SK-N-SH treated with all-trans-retinoic acid at 6 μM for 48 hours (cell line): ENCODE measurements around the gene ACTN4.

Experiments
- ATAC-seq: fragments of 200-7000 bp; cut with Tn5 transposase; 3 replicates; pipeline ENCODE4 v1.9.1; 2020; ENCODE audit warnings: mild to moderate bottlenecking, moderate library complexity
- ARNTL ChIP-seq: fragments of 450-650 bp; formaldehyde crosslinking; IDR thresholded peaks from 2 replicates; pipeline ENCODE4 v1.5.0; 2020; ENCODE audit warnings: low read depth, mild to moderate bottlenecking, moderate library complexity, borderline replicate concordance
- BACH2 ChIP-seq: fragments of 250-450 bp; sonication (Bioruptor Pico); IDR thresholded peaks from 2 replicates; pipeline ENCODE4 v1.9.0; 2021; ENCODE audit warnings: mild to moderate bottlenecking, borderline replicate concordance
- CSDC2 ChIP-seq: fragments of 250-450 bp; sonication (Bioruptor Pico); IDR thresholded peaks from 2 replicates; pipeline ENCODE4 v1.5.0; 2020; ENCODE audit warnings: mild to moderate bottlenecking, moderate library complexity
- ESRRG ChIP-seq: fragments of 250-450 bp; sonication (Bioruptor Pico); IDR thresholded peaks from 2 replicates; pipeline ENCODE4 v1.6.1; 2021; ENCODE audit warnings: mild to moderate bottlenecking
- GLIS3 ChIP-seq: fragments of 250-450 bp; sonication (Bioruptor Pico); IDR thresholded peaks from 2 replicates; pipeline ENCODE4 v1.5.0; 2020; ENCODE audit warnings: mild to moderate bottlenecking, moderate library complexity
- ISL1 ChIP-seq: fragments of 250-450 bp; sonication (Bioruptor Pico); IDR thresholded peaks from 2 replicates; pipeline ENCODE4 v2.1.2; 2022; ENCODE audit warnings: mild to moderate bottlenecking, moderate library complexity
- OSR1 ChIP-seq: fragments of 250-450 bp; sonication (Bioruptor Pico); IDR thresholded peaks from 2 replicates; pipeline ENCODE4 v1.8.0; 2022; ENCODE audit warnings: moderate library complexity, mild to moderate bottlenecking, inconsistent platforms
- PPARA ChIP-seq: fragments of 250-450 bp; sonication (Bioruptor Pico); IDR thresholded peaks from 2 replicates; pipeline ENCODE4 v1.5.0; 2020; ENCODE audit warnings: mild to moderate bottlenecking, borderline replicate concordance
- RARB ChIP-seq: fragments of 250-450 bp; sonication (Bioruptor Pico); IDR thresholded peaks from 2 replicates; pipeline ENCODE4 v1.8.0; 2021; ENCODE audit warnings: mild to moderate bottlenecking, moderate library complexity
- SNAI2 ChIP-seq: fragments of 250-450 bp; sonication (Bioruptor Pico); IDR thresholded peaks from 2 replicates; pipeline ENCODE4 v1.5.0; 2020; ENCODE audit warnings: mild to moderate bottlenecking, moderate library complexity
- TCF4 ChIP-seq: fragments of 250-450 bp; sonication (Bioruptor Pico); IDR thresholded peaks from 2 replicates; pipeline ENCODE4 v1.8.0; 2021; ENCODE audit warnings: mild to moderate bottlenecking, moderate library complexity, borderline replicate concordance
- TOX ChIP-seq: fragments of 250-450 bp; sonication (Bioruptor Pico); IDR thresholded peaks from 2 replicates; pipeline ENCODE4 v1.8.0; 2021; ENCODE audit warnings: mild to moderate bottlenecking, moderate library complexity, borderline replicate concordance
- ZC3H10 ChIP-seq: fragments of 250-450 bp; sonication (Bioruptor Pico); IDR thresholded peaks from 2 replicates; pipeline ENCODE4 v1.5.1; 2021; ENCODE audit warnings: mild to moderate bottlenecking, moderate library complexity
- ZFP3 ChIP-seq: fragments of 250-450 bp; sonication (Bioruptor Pico); IDR thresholded peaks from 2 replicates; pipeline ENCODE4 v1.5.0; 2020; ENCODE audit warnings: mild to moderate bottlenecking, moderate library complexity
- ZNF565 ChIP-seq: fragments of 450-650 bp; formaldehyde crosslinking; conservative IDR thresholded peaks from 2 replicates; pipeline ENCODE4 v1.5.0; 2020; ENCODE audit warnings: low read depth, mild to moderate bottlenecking, moderate library complexity
- ZNF70 ChIP-seq: fragments of 450-650 bp; formaldehyde crosslinking; IDR thresholded peaks from 2 replicates; pipeline ENCODE4 v1.5.0; 2020; ENCODE audit warnings: mild to moderate bottlenecking, moderate library complexity
- ZNF8 ChIP-seq: fragments of 450-650 bp; formaldehyde crosslinking; IDR thresholded peaks from 2 replicates; pipeline ENCODE4 v1.5.0; 2020; ENCODE audit warnings: mild to moderate bottlenecking, moderate library complexity
- TF ChIP-seq, protein P1 (sequence below): fragments of 250-450 bp; sonication (Bioruptor Pico); IDR thresholded peaks from 2 replicates; pipeline ENCODE4 v1.8.0; 2021; ENCODE audit warnings: low read depth, mild to moderate bottlenecking, moderate library complexity, borderline replicate concordance
- TF ChIP-seq, protein P2 (sequence below): fragments of 250-450 bp; sonication (Bioruptor Pico); IDR thresholded peaks from 2 replicates; pipeline ENCODE4 v1.5.1; 2021; ENCODE audit warnings: mild to moderate bottlenecking, moderate library complexity
- TF ChIP-seq, protein P3 (sequence below): fragments of 250-450 bp; sonication (Bioruptor Pico); IDR thresholded peaks from 2 replicates; pipeline ENCODE4 v1.5.0; 2020; ENCODE audit warnings: mild to moderate bottlenecking, moderate library complexity
- TF ChIP-seq, protein P4 (sequence below): fragments of 250-450 bp; sonication (Bioruptor Pico); IDR thresholded peaks from 2 replicates; pipeline ENCODE4 v1.8.0; 2020; ENCODE audit warnings: mild to moderate bottlenecking, moderate library complexity, borderline replicate concordance
- TF ChIP-seq, protein P5 (sequence below): fragments of 250-450 bp; sonication (Bioruptor Pico); IDR thresholded peaks from 2 replicates; pipeline ENCODE4 v1.5.1; 2020; ENCODE audit warnings: low read depth, mild to moderate bottlenecking, moderate library complexity

Gene ACTN4

DNA sequence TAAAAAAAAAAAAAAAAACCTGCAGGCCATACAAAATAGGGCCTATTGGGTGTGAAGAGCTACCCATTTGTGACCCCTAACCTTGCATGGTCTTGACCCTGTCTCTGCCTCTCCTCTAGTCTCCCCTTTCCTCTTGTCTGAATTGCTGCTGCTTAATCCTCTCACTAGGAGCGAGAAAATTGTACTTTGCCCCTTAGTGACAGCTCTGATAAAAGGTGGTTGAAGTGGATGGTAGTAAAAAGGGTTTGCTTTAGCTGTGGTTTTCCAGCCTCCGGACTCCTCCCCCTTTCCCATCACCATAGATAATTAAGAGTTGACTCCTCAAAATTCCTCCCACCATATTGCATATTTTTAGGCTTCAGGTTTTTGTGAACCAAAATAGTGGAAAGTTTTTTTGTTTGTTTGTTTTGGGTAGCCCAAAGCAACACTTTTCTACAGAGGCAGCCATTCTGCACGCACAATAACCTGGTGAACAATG is 23.5 kb downstream of the ACTN4 start:
- TF ChIP-seq SNAI2 (CRISPR knock-in tag): no peak
- no peak for TF ChIP-seq ZNF70 (CRISPR knock-in tag)
- TF ChIP-seq, protein P1, sequence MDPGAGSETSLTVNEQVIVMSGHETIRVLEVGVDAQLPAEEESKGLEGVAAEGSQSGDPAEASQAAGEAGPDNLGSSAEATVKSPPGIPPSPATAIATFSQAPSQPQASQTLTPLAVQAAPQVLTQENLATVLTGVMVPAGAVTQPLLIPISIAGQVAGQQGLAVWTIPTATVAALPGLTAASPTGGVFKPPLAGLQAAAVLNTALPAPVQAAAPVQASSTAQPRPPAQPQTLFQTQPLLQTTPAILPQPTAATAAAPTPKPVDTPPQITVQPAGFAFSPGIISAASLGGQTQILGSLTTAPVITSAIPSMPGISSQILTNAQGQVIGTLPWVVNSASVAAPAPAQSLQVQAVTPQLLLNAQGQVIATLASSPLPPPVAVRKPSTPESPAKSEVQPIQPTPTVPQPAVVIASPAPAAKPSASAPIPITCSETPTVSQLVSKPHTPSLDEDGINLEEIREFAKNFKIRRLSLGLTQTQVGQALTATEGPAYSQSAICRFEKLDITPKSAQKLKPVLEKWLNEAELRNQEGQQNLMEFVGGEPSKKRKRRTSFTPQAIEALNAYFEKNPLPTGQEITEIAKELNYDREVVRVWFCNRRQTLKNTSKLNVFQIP (CRISPR knock-in tag): no peak
- TF ChIP-seq TCF4 (CRISPR knock-in tag): no peak
- TF ChIP-seq, protein P2, sequence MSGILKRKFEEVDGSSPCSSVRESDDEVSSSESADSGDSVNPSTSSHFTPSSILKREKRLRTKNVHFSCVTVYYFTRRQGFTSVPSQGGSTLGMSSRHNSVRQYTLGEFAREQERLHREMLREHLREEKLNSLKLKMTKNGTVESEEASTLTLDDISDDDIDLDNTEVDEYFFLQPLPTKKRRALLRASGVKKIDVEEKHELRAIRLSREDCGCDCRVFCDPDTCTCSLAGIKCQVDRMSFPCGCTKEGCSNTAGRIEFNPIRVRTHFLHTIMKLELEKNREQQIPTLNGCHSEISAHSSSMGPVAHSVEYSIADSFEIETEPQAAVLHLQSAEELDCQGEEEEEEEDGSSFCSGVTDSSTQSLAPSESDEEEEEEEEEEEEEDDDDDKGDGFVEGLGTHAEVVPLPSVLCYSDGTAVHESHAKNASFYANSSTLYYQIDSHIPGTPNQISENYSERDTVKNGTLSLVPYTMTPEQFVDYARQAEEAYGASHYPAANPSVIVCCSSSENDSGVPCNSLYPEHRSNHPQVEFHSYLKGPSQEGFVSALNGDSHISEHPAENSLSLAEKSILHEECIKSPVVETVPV (CRISPR knock-in tag): no peak
- no peak for TF ChIP-seq ESRRG (CRISPR knock-in tag)
- no peak for TF ChIP-seq GLIS3 (CRISPR knock-in tag)
- no peak for TF ChIP-seq ZNF8
- TF ChIP-seq, protein P3, sequence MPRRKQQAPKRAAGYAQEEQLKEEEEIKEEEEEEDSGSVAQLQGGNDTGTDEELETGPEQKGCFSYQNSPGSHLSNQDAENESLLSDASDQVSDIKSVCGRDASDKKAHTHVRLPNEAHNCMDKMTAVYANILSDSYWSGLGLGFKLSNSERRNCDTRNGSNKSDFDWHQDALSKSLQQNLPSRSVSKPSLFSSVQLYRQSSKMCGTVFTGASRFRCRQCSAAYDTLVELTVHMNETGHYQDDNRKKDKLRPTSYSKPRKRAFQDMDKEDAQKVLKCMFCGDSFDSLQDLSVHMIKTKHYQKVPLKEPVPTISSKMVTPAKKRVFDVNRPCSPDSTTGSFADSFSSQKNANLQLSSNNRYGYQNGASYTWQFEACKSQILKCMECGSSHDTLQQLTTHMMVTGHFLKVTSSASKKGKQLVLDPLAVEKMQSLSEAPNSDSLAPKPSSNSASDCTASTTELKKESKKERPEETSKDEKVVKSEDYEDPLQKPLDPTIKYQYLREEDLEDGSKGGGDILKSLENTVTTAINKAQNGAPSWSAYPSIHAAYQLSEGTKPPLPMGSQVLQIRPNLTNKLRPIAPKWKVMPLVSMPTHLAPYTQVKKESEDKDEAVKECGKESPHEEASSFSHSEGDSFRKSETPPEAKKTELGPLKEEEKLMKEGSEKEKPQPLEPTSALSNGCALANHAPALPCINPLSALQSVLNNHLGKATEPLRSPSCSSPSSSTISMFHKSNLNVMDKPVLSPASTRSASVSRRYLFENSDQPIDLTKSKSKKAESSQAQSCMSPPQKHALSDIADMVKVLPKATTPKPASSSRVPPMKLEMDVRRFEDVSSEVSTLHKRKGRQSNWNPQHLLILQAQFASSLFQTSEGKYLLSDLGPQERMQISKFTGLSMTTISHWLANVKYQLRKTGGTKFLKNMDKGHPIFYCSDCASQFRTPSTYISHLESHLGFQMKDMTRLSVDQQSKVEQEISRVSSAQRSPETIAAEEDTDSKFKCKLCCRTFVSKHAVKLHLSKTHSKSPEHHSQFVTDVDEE: no peak
- TF ChIP-seq ZFP3 (CRISPR knock-in tag): no peak
- TF ChIP-seq TOX (CRISPR knock-in tag): no peak
- no peak for TF ChIP-seq OSR1
- TF ChIP-seq, protein P4, sequence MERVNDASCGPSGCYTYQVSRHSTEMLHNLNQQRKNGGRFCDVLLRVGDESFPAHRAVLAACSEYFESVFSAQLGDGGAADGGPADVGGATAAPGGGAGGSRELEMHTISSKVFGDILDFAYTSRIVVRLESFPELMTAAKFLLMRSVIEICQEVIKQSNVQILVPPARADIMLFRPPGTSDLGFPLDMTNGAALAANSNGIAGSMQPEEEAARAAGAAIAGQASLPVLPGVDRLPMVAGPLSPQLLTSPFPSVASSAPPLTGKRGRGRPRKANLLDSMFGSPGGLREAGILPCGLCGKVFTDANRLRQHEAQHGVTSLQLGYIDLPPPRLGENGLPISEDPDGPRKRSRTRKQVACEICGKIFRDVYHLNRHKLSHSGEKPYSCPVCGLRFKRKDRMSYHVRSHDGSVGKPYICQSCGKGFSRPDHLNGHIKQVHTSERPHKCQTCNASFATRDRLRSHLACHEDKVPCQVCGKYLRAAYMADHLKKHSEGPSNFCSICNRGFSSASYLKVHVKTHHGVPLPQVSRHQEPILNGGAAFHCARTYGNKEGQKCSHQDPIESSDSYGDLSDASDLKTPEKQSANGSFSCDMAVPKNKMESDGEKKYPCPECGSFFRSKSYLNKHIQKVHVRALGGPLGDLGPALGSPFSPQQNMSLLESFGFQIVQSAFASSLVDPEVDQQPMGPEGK (CRISPR knock-in tag): no peak
- TF ChIP-seq, protein P5, sequence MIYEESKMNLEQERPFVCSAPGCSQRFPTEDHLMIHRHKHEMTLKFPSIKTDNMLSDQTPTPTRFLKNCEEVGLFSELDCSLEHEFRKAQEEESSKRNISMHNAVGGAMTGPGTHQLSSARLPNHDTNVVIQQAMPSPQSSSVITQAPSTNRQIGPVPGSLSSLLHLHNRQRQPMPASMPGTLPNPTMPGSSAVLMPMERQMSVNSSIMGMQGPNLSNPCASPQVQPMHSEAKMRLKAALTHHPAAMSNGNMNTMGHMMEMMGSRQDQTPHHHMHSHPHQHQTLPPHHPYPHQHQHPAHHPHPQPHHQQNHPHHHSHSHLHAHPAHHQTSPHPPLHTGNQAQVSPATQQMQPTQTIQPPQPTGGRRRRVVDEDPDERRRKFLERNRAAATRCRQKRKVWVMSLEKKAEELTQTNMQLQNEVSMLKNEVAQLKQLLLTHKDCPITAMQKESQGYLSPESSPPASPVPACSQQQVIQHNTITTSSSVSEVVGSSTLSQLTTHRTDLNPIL: no peak
- no peak for TF ChIP-seq ISL1 (CRISPR knock-in tag)
- no peak for TF ChIP-seq ZC3H10
- TF ChIP-seq ARNTL (CRISPR knock-in tag): no peak
- TF ChIP-seq ZNF565 (CRISPR knock-in tag): no peak
- TF ChIP-seq RARB: no peak
- ATAC-seq: no peak

DNA sequence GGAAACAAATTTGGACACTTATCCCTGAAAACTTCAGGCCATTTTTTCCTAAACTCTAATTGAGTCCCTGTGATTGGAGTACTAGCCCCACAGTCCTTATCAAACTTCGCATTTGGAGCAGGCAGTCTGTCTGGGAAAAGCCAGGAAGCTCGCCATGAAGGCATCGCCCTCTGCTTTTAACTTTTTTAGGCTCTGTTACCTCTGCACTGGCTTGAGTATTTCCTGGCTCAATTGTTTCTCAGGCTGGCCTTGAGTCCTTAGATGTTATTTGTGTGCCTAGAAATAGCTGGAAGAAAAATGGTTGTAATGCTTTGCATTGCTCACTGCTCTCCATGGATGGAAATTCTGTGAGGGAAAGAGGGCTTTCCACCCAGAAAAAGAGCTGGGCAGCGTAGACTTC is 24.2 kb downstream of the ACTN4 start:
- no peak for TF ChIP-seq BACH2
- no peak for TF ChIP-seq TOX (CRISPR knock-in tag)
- TF ChIP-seq CSDC2: no peak
- TF ChIP-seq, protein P5: no peak
- TF ChIP-seq, protein P3: no peak
- no peak for TF ChIP-seq ZFP3 (CRISPR knock-in tag)
- TF ChIP-seq GLIS3 (CRISPR knock-in tag): no peak
- TF ChIP-seq, protein P4 (CRISPR knock-in tag): no peak
- TF ChIP-seq RARB: no peak
- TF ChIP-seq ZNF565 (CRISPR knock-in tag): no peak
- TF ChIP-seq, protein P2 (CRISPR knock-in tag): no peak
- TF ChIP-seq OSR1: no peak
- TF ChIP-seq ZNF8: no peak
- TF ChIP-seq SNAI2 (CRISPR knock-in tag): no peak
- TF ChIP-seq PPARA (CRISPR knock-in tag): no peak
- no peak for ATAC-seq
